Left ventricle myocardium superior (tissue), 1 donor: ENCODE measurements around the gene PHF20. TPM values are rescaled to one million over a fixed set of nuclear protein-coding genes. Genes with fewer than 3 reads are reported as not detected.
"Not testable (repeated sequence)": the region's sequence is repeated elsewhere in the genome, so short reads cannot be mapped to it uniquely, and the experiment has no call there.

Experiments
- ATAC-seq: fragments of 200-7000 bp; cut with Tn5 transposase; one replicate; pipeline ENCODE4 v1.9.1; 2020; ENCODE audit warnings: mild to moderate bottlenecking, moderate library complexity
- DNase-seq: peaks from one replicate; pipeline ENCODE4 v3.0.0-alpha.2; 2020
- intact Hi-C: fragments of 100-400 bp; cut with micrococcal nuclease; formaldehyde crosslinking; loops from one replicate; pipeline ENCODE4 v1.11.0; 2022
- total RNA-seq: library from RNA; stranded (reverse); fragmentation: NEBNext Ultra II Directional; extraction: Animal tissue kit (Norgen Biotek cat#: 25700); gene quantifications from one replicate; pipeline ENCODE4 v1.2.1, GENCODE V29; 2021
- donor health status: DM: no; HTN: yes; CAD: no; lungs with severe emphysema.

The PHF20 gene
- total RNA-seq, 1 donor from 2014 or later: 37.0 TPM

- DNase-seq (no peak), ATAC-seq (no peak)
- intact Hi-C loops: no loop called here
Observed at GRCh38 chr20:35984382-35984781, 212.6 kb downstream of the PHF20 start.

DNA sequence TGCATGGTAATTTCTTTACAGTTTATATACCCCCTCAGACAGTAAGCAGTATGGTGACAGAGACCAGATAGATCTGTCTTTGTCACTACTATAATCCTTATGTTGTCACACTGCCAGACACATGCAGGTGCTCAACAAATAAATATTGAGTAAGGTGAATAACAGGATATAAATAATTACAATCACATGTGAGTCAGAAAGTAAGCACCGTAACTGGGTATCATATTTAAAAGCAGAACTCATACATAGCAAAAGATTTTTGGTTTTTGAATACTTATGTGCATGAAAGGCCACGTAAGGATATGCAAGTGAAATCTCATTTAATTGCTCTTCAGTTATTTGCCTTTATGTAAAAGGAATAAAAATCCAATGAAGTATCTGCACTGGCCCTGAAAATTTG lies 214.0 kb downstream of the PHF20 start:
- DNase-seq: no peak
- intact Hi-C loops: no loop called here
- no peak for ATAC-seq

DNA sequence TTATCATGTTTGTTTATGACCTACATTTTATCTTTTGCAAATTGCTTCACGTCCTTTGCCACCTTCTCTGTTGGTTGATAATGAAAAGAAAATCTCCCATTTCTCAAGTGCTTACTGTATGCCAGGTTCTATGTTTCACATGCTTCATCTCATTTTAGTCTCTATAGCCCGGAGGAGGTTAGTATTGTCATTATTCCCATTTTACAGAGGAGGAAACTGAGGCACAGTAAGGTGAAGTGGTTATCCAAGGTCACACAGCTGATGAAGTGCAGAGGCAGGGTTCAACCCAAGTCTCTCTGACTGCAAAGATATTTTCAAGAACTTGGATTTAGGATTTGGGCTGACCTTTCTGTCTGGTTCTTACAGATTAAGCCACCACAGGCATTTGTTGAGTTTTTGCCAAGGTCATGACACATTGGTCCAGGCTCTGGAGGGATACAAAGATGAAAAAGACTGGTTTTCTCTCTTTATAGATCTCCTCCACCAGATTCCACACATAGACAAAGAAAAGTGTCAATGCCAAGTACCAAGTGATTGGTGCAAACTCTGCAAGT lies 217.2 kb downstream of the PHF20 start:
- ATAC-seq (no peak), DNase-seq (no peak)
- intact Hi-C loops: no loop called here

GRCh38 chr20:35991142-35991771 lies 219.4 kb downstream of the PHF20 start:
- DNase-seq (no peak), ATAC-seq (no peak)
- intact Hi-C loops: no loop called here

- ATAC-seq: peak; percentile 79
- peak; percentile 34 for DNase-seq
- intact Hi-C loops: no loop called here
Observed at GRCh38 chr20:35992713-35993335, 221.0 kb downstream of the PHF20 start.

DNA sequence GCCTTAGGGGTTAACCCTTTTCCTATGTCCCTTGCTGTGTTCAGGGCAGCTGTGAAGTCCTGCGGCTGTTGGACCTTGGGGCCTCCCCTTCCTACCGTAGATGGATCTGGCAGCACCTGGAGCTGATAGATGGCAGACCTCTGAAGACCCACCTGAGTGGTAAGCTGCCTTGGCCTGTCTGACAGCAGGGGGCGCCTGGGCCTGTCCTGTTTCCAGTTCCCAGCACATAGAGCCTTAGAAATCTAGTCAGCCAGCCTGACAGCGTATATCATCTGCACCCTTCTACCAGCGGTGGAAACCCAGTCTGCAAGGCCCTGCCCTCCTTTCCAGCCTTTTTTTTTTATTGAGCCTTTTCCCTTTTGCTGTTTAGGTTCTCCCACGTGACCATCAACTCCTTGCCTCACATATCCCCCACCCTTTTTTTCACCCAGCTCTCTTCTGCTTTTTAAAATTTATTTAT lies 223.2 kb downstream of the PHF20 start:
- intact Hi-C loops: loop anchor here (2.0 kb wide), 1 partner anchor 144 kb away; no protein-coding TSS in a partner anchor
- ATAC-seq (peak; percentile 97), DNase-seq (peak; percentile 91)

GRCh38 chr20:35996492-35996891 lies 224.7 kb downstream of the PHF20 start:
- ATAC-seq, DNase-seq, intact Hi-C loops: not testable (repeated sequence)

Other genes with a start within 250 kb of the PHF20 start
- not detected for gene C20orf173, start 242.4 kb upstream of the PHF20 start, total RNA-seq
- gene ERGIC3, start 229.9 kb upstream of the PHF20 start, total RNA-seq: 92.3 TPM
- 3.1 TPM for gene SPAG4, start 156.2 kb upstream of the PHF20 start, total RNA-seq
- gene CPNE1, start 107.1 kb upstream of the PHF20 start, total RNA-seq: 46.6 TPM
- gene RBM12, start 107.1 kb upstream of the PHF20 start, total RNA-seq: 45.7 TPM
- gene NFS1, start 72.7 kb upstream of the PHF20 start, total RNA-seq: 60.4 TPM
- gene ROMO1, start 72.6 kb upstream of the PHF20 start, total RNA-seq: 180 TPM
- 146 TPM for gene RBM39, start 29.8 kb upstream of the PHF20 start, total RNA-seq
- gene SCAND1, start 182.5 kb downstream of the PHF20 start, total RNA-seq: 41.5 TPM
- gene CNBD2, start 196.6 kb downstream of the PHF20 start, total RNA-seq: 2.6 TPM